Pancreas (tissue), 10 donors: ENCODE results near the gene WDR86. TPM values are rescaled to one million over a fixed set of nuclear protein-coding genes. Genes with fewer than 3 reads are reported as not detected.

ENCODE experiments used
- ATAC-seq, 4 donors: fragments of 200-7000 bp; cut with Tn5 transposase; one replicate each; pipeline versions ENCODE4 v1.8.0 to v1.9.1; 2020; ENCODE audit warnings: mild to moderate bottlenecking in 4 of 4, moderate library complexity in 4 of 4
- DNase-seq, 6 donors: peaks; one replicate each; pipeline ENCODE4 v3.0.0-alpha.2; 2020
- FAIRE-seq: peaks from 2 replicates; lab custom pipeline; 2012; peaks lifted over from hg19 to GRCh38; lab: Jason Lieb, UNC
- H3K27ac ChIP-seq, 4 donors: fragments of 200-600 bp; sonication (generic); 1 replicate in 3 of 4; 2 replicates in 1 of 4; pipeline versions ENCODE4 v1.5.0 to v1.8.0; 2020
- H3K27me3 ChIP-seq, 4 donors: fragments of 200-600 bp; one replicate each; pipeline ENCODE4 v1.8.0; 2021
- H3K36me3 ChIP-seq, 3 donors: fragments of 200-600 bp; sonication (generic) in 1 of 3; one replicate each; pipeline versions ENCODE4 v1.5.0 to v1.8.0; 2020 to 2021
- H3K4me1 ChIP-seq, 3 donors: fragments of 200-600 bp; one replicate each; pipeline ENCODE4 v1.8.0; 2021
- H3K4me3 ChIP-seq, 4 donors: fragments of 200-600 bp; sonication (generic) in 2 of 4; one replicate each; pipeline versions ENCODE4 v1.5.0 to v1.8.0; 2020 to 2021
- H3K9me3 ChIP-seq, 4 donors: fragments of 200-600 bp; one replicate each; pipeline ENCODE4 v1.8.0; 2021
- WGBS, 2 donors: extraction: QIAGEN DNeasy Blood & Tissue Kit; methylation state at CpG; one replicate each; pipeline ENCODE4 v1.1.7; 2013; 5-methylcytosine and 5-hydroxymethylcytosine counted together
- intact Hi-C, 3 donors: fragments of 100-400 bp; cut with DNase I; formaldehyde crosslinking; loops; one replicate each; pipeline versions ENCODE4 v1.11.1 to v1.14.2; 2022
- polyA plus RNA-seq, 2 donors: library from polyadenylated mRNA; stranded (reverse); fragments of 200-250 nt; gene quantifications; one replicate each; pipeline ENCODE4 v1.2.3, GENCODE V29; 2013
- total RNA-seq, 6 donors: library from RNA; stranded (reverse); fragmentation: NEBNext Ultra II Directional in 4 of 6; extraction: Animal tissue kit (Norgen Biotek cat#: 25700) in 4 of 6; gene quantifications; one replicate each; pipeline versions ENCODE4 v1.2.1 to v1.2.4, GENCODE V29; 2021 to 2023
- TF ChIP-seq, protein P1 (sequence below), 4 donors: fragments of 200-600 bp; sonication (generic) in 3 of 4; IDR thresholded peaks; one replicate each; pipeline versions ENCODE4 v1.5.0 to v1.8.0; 2021; ENCODE audit warnings: antibody characterized with exemption in 4 of 4
- donor health status: healthy with polysubstance abuse.
- donor health status: DM: no; HTN: no; CAD: no; lungs with moderate emphysema.
- donor health status: DM: no; HTN: no; CAD: no.
- donor health status: control.
- donor health status: control.
- donor health status: Bipolar disorder and iron deficiency.
- donor health status: DM: yes; HTN: yes; CAD: no.
- donor health status: DM: no; HTN: no; CAD: no.
- donor health status: DM: no; HTN: no; CAD: no.
- donor health status: DM: yes; HTN: yes; CAD: no.

WDR86 gene
- total and polyA plus RNA-seq, 8 donors = 0.28 to 1.7 (median 1.0) TPM

DNA sequence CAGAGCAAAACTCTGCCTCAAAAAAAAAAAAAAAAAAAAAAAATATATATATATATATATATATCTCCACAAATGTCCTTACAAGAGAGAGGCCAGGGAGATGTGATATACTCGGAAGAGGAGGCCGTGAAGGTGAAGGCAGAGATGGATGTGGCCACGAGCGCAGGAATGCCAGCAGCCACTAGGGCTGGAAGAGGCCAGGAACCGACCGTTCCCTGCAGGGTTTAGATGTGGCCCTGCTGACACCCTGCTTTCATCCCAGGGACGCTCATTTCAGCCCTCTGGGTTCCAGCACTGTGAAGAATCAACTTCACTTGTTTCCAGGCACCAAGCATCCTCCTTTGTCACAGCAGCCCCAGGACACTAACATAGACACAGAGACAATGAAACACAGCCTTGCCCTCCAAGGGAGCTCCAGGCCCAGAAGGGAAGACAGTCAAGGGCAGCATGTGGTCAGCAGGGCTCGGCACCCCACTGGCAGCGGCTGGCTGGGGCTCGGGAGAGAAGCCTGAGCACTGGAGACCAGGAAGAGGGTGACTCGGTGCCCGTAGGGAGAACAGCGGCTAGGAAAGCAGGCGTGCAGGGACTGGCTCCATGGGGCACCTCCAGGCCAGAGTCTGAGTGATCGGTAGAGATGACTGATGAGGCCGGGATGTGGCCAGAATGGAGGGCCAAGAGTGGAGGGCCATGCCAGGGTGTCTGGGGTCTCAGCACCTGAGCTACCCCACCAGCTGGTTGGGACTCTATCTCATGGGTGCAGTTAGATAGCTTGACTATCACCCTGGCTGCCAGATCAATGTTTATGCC lies 7.6 kb downstream of the WDR86 start:
- FAIRE-seq = no peak
- TF ChIP-seq, protein P1, sequence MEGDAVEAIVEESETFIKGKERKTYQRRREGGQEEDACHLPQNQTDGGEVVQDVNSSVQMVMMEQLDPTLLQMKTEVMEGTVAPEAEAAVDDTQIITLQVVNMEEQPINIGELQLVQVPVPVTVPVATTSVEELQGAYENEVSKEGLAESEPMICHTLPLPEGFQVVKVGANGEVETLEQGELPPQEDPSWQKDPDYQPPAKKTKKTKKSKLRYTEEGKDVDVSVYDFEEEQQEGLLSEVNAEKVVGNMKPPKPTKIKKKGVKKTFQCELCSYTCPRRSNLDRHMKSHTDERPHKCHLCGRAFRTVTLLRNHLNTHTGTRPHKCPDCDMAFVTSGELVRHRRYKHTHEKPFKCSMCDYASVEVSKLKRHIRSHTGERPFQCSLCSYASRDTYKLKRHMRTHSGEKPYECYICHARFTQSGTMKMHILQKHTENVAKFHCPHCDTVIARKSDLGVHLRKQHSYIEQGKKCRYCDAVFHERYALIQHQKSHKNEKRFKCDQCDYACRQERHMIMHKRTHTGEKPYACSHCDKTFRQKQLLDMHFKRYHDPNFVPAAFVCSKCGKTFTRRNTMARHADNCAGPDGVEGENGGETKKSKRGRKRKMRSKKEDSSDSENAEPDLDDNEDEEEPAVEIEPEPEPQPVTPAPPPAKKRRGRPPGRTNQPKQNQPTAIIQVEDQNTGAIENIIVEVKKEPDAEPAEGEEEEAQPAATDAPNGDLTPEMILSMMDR (IDR thresholded peaks at IDR 0.05) = no peak

GRCh38 chr7:151400626-151401315 lies 9.1 kb downstream of the WDR86 start:
- Histone ChIP-seq H3K27ac (no peak overlapping the region), H3K36me3 (no peaks in the 10 kb centered on the region), H3K9me3 (no peaks in the 10 kb centered on the region), H3K4me1 (no peaks in the 10 kb centered on the region), H3K27me3 (no peaks in the 10 kb centered on the region), H3K4me3 (no peak overlapping the region)
- DNase-seq = peak in 1 of 6 donors; percentile 31
- intact Hi-C loops = no loop called here
- TF ChIP-seq, protein P1 (IDR thresholded peaks at IDR 0.05) = no peak
- FAIRE-seq = no peak
- 61 to 69% methylated on average over 14 of the region's 14 CpGs for WGBS, 2 donors
- no peak for ATAC-seq

More for the DNA sequence above, 7.6 kb downstream of the WDR86 start:
- intact Hi-C loops = no loop called here
- H3K27ac ChIP-seq = no peak overlapping the region
- H3K9me3 ChIP-seq = no peaks in the 10 kb centered on the region
- 86 to 93% methylated on average over 16 of the region's 16 CpGs for WGBS, 2 donors
- H3K36me3 ChIP-seq = no peaks in the 10 kb centered on the region
- no peak for ATAC-seq
- no peaks in the 10 kb centered on the region for H3K27me3 ChIP-seq
- H3K4me1 ChIP-seq = no peaks in the 10 kb centered on the region
- no peak for DNase-seq
- no peak overlapping the region for H3K4me3 ChIP-seq

GRCh38 chr7:151399906-151400305 lies 9.9 kb downstream of the WDR86 start:
- FAIRE-seq = no peak
- no peak overlapping the region for H3K4me3 ChIP-seq
- 72 to 79% methylated on average over 14 of the region's 14 CpGs for WGBS, 2 donors

DNA sequence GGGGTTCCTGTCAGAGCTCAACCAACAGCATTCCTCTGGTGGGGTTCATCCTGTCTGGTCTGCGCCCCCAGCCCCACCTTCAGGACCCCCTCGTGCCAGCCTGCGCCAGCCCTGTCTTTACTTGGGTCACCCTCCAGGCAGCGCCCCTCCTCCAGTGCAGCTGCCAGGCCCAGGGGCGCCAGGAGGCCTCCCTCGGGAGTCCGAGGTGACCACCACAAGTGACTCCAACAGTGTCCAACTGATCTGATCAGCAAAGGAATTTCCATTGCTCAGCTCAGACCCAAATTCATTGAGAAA lies 10.6 kb downstream of the WDR86 start:
- 85 to 90% methylated on average over 7 of the region's 7 CpGs for WGBS, 2 donors
- TF ChIP-seq, protein P1 (IDR thresholded peaks at IDR 0.05) = no peak
- Histone ChIP-seq H3K4me3 (no peak overlapping the region), H3K9me3 (no peaks in the 10 kb centered on the region), H3K4me1 (no peaks in the 10 kb centered on the region), H3K36me3 (no peaks in the 10 kb centered on the region), H3K27ac (no peak overlapping the region), H3K27me3 (no peaks in the 10 kb centered on the region)
- DNase-seq (no peak), FAIRE-seq (no peak), ATAC-seq (no peak)
- intact Hi-C loops = no loop called here

More at GRCh38 chr7:151399906-151400305, 9.9 kb downstream of the WDR86 start:
- H3K9me3 ChIP-seq = no peaks in the 10 kb centered on the region
- no peaks in the 10 kb centered on the region for H3K36me3 ChIP-seq
- TF ChIP-seq, protein P1 (IDR thresholded peaks at IDR 0.05) = no peak
- intact Hi-C loops = no loop called here
- H3K27me3 ChIP-seq = no peaks in the 10 kb centered on the region
- ATAC-seq (no peak), DNase-seq (peak in 1 of 6 donors; percentile 39)
- no peak overlapping the region for H3K27ac ChIP-seq
- no peaks in the 10 kb centered on the region for H3K4me1 ChIP-seq
